Liver (tissue), 3 donors: Measurements from ENCODE around the gene LAMTOR5.

ENCODE experiments used
- CTCF ChIP-seq: fragments of 150-350 bp; IDR thresholded peaks from 2 replicates; pipeline ENCODE4 v1.5.1; 2017; ENCODE audit warnings: improper control_type of control experiment, low read depth, low read length; ENCODE audit not compliant: missing input control
- NR2F2 ChIP-seq: IDR thresholded peaks from 2 replicates; pipeline ENCODE4 v1.6.1; 2016; ENCODE audit warnings: antibody characterized with exemption
- SP1 ChIP-seq: IDR thresholded peaks from 2 replicates; pipeline ENCODE4 v1.6.1; 2018; ENCODE audit warnings: antibody characterized with exemption, mild to moderate bottlenecking
- donor health status: healthy.
- donor health status: healthy.

GRCh38 chr1:110361856-110362255, 45.6 kb downstream of the LAMTOR5 start:
- TF ChIP-seq CTCF (no peak), NR2F2 (no peak), SP1 (no peak)
